ENCODE data around the gene MKLN1. TPM values are rescaled to one million over a fixed set of nuclear protein-coding genes. Genes with fewer than 3 reads are reported as not detected.

MKLN1 gene
- total RNA-seq, 4 donors from 2014 or later: 39.4 to 74.4 (median 53.2) TPM

- Histone ChIP-seq H3K27me3 (no peaks in the 10 kb centered on the region), H3K27ac (peak overlapping the region in 1 of 4 donors; percentile 30), H3K36me3 (no peaks in the 10 kb centered on the region), H3K4me1 (no peaks in the 10 kb centered on the region), H3K9me3 (no peaks in the 10 kb centered on the region), H3K4me3 (no peak overlapping the region)
- TF ChIP-seq POLR2A (IDR thresholded peaks at IDR 0.05) (no peak), CTCF (IDR thresholded peaks at IDR 0.05) (no peak)
- no peak for DNase-seq
Observed at GRCh38 chr7:131533566-131534561, 206.2 kb downstream of the MKLN1 start.

- Histone ChIP-seq H3K36me3 (no peaks in the 10 kb centered on the region), H3K4me1 (no peaks in the 10 kb centered on the region), H3K4me3 (no peak overlapping the region), H3K27ac (no peak overlapping the region), H3K27me3 (no peaks in the 10 kb centered on the region), H3K9me3 (no peaks in the 10 kb centered on the region)
- DNase-seq: no peak
- TF ChIP-seq POLR2A (IDR thresholded peaks at IDR 0.05): no peak
Observed at GRCh38 chr7:131536361-131536849, 208.7 kb downstream of the MKLN1 start.

- H3K36me3 ChIP-seq: no peaks in the 10 kb centered on the region
- no peak for TF ChIP-seq POLR2A (IDR thresholded peaks at IDR 0.05)
- no peak for TF ChIP-seq CTCF (IDR thresholded peaks at IDR 0.05)
- H3K4me3 ChIP-seq: no peak overlapping the region
- H3K27me3 ChIP-seq: no peaks in the 10 kb centered on the region
- no peaks in the 10 kb centered on the region for H3K4me1 ChIP-seq
- no peaks in the 10 kb centered on the region for H3K9me3 ChIP-seq
- no peak overlapping the region for H3K27ac ChIP-seq
- no peak for DNase-seq
Observed at GRCh38 chr7:131537571-131537978, 209.9 kb downstream of the MKLN1 start.

- TF ChIP-seq CTCF (IDR thresholded peaks at IDR 0.05) (no peak), POLR2A (IDR thresholded peaks at IDR 0.05) (no peak)
- no peaks in the 10 kb centered on the region for H3K9me3 ChIP-seq
- no peak overlapping the region for H3K4me3 ChIP-seq
- no peaks in the 10 kb centered on the region for H3K4me1 ChIP-seq
- H3K27ac ChIP-seq: peak overlapping the region in 2 of 4 donors; percentile 22 to 30
- no peaks in the 10 kb centered on the region for H3K36me3 ChIP-seq
- no peak for DNase-seq
- H3K27me3 ChIP-seq: no peaks in the 10 kb centered on the region
Observed at GRCh38 chr7:131538071-131538812, 210.6 kb downstream of the MKLN1 start.

GRCh38 chr7:131538813-131539179 lies 211.1 kb downstream of the MKLN1 start:
- no peaks in the 10 kb centered on the region for H3K4me1 ChIP-seq
- H3K36me3 ChIP-seq: no peaks in the 10 kb centered on the region
- no peak for DNase-seq
- TF ChIP-seq CTCF (IDR thresholded peaks at IDR 0.05) (no peak), POLR2A (IDR thresholded peaks at IDR 0.05) (no peak)
- H3K9me3 ChIP-seq: no peaks in the 10 kb centered on the region
- peak overlapping the region in 2 of 4 donors; percentile 22 to 30 for H3K27ac ChIP-seq
- H3K27me3 ChIP-seq: no peaks in the 10 kb centered on the region
- no peak overlapping the region for H3K4me3 ChIP-seq

Measured in Peyer's patch (tissue), 4 donors.